K562 (cell line): ENCODE data around the gene MCTS1. TPM values are rescaled to one million over a fixed set of nuclear protein-coding genes. Genes with fewer than 3 reads are reported as not detected.

ENCODE experiments used
- ATAC-seq: fragments of 200-7000 bp; cut with Tn5 transposase; 3 replicates; pipeline ENCODE4 v1.9.1; 2020; ENCODE audit warnings: moderate library complexity
- BruUV-seq: library from RNA; stranded (reverse); fragments of 400-500 nt; replicated peaks from 2 replicates; lab custom pipeline; 2021; lab: Mats Ljungman, UMichigan
- CTCF ChIA-PET: fragments of 300-600 bp; formaldehyde crosslinking; extraction: SDS; loops from one replicate; lab custom pipeline; 2021; ENCODE audit warnings: low intra/inter-chr PET ratio; lab: Yijun Ruan, JAX
- POLR2A ChIA-PET: fragments of 300-600, 350-650 bp; sonication (Branson Sonifier 250); formaldehyde crosslinking; extraction: SDS; loops from one replicate; lab custom pipeline; 2021; ENCODE audit warnings: antibody characterized with exemption, inconsistent platforms; lab: Yijun Ruan, JAX
- DNase-seq, 4 experiments: peaks; one replicate each; pipeline versions ENCODE4 v3.0.0 to v3.0.0-alpha.2; 2011 to 2018; ENCODE audit warnings: low spot score in 3 of 4, mixed read lengths in 3 of 4; ENCODE audit errors: extremely low read depth in 1 of 4
- FAIRE-seq: peaks from 2 replicates; lab custom pipeline; 2011; peaks lifted over from hg19 to GRCh38; lab: Jason Lieb, UNC
- H2AFZ ChIP-seq: 2 replicates; pipeline ENCODE4 v1.6.0; 2011; ENCODE audit warnings: low read depth, low read length, control low read depth, inconsistent platforms
- H3K27ac ChIP-seq: fragments of 200-600 bp; 3 replicates; pipeline ENCODE4 v1.8.0; 2011; ENCODE audit warnings: low read depth, mild to moderate bottlenecking, control low read depth, inconsistent platforms, low read length, moderate library complexity, mixed read lengths; ENCODE audit errors: extremely low read depth
- H3K27me3 ChIP-seq, 2 experiments: fragments of 300-600 bp in 1 of 2; 2 replicates in 1 of 2; 3 replicates in 1 of 2; pipeline versions ENCODE4 v1.6.0 to v1.8.0; 2011; ENCODE audit warnings: inconsistent platforms in 2 of 2, low read length in 2 of 2, mild to moderate bottlenecking in 1 of 2, mixed read lengths in 1 of 2, moderate library complexity in 1 of 2; ENCODE audit not compliant: control insufficient read depth in 2 of 2, insufficient read depth in 2 of 2
- H3K36me3 ChIP-seq: fragments of 300-600 bp; 3 replicates; pipeline ENCODE4 v1.8.0; 2011; ENCODE audit warnings: mild to moderate bottlenecking, low read length, inconsistent platforms; ENCODE audit not compliant: control insufficient read depth, insufficient read depth
- H3K4me1 ChIP-seq, 2 experiments: fragments of 200-600 bp in 1 of 2; replicated peaks in 1 of 2; 2 replicates in 1 of 2; 3 replicates in 1 of 2; pipeline versions ENCODE4 v1.5.1 to v1.8.0; 2011; ENCODE audit warnings: inconsistent platforms in 2 of 2, low read length in 2 of 2, mild to moderate bottlenecking in 1 of 2, mixed read lengths in 1 of 2, moderate library complexity in 1 of 2; ENCODE audit not compliant: control insufficient read depth in 2 of 2, insufficient read depth in 2 of 2
- H3K4me2 ChIP-seq: 2 replicates; pipeline ENCODE4 v1.6.1; 2011; ENCODE audit warnings: low read length, control low read depth, inconsistent platforms, mixed read lengths; ENCODE audit not compliant: insufficient read depth
- H3K4me3 ChIP-seq: fragments of 200-600 bp; sonication (generic), shearing (Covaris generic); 2 replicates; pipeline ENCODE4 v1.5.1; 2016; ENCODE audit warnings: control low read depth, inconsistent platforms
- H3K79me2 ChIP-seq: fragments of 200-600 bp; 3 replicates; pipeline ENCODE4 v1.8.0; 2011; ENCODE audit warnings: low read length, inconsistent platforms; ENCODE audit not compliant: control insufficient read depth, insufficient read depth
- H3K9ac ChIP-seq, 2 experiments: 2 replicates each; pipeline versions ENCODE4 v1.6.0 to v1.6.1; 2011; ENCODE audit warnings: low read depth in 2 of 2, low read length in 2 of 2, control low read depth in 1 of 2, inconsistent platforms in 1 of 2, mild to moderate bottlenecking in 1 of 2, mixed read lengths in 1 of 2; ENCODE audit not compliant: insufficient read depth in 1 of 2
- H3K9me1 ChIP-seq: one replicate; pipeline ENCODE4 v1.6.0; 2011; ENCODE audit warnings: inconsistent platforms, mild to moderate bottlenecking, low read length, moderate library complexity; ENCODE audit not compliant: control insufficient read depth, insufficient read depth
- H3K9me3 ChIP-seq: replicated peaks from 2 replicates; pipeline ENCODE4 v1.5.1; 2011; ENCODE audit warnings: low read depth, low read length, inconsistent platforms; ENCODE audit not compliant: control insufficient read depth, insufficient read depth
- H4K20me1 ChIP-seq: replicated peaks from 2 replicates; pipeline ENCODE4 v1.6.1; 2011; ENCODE audit warnings: low read length, inconsistent platforms, mixed read lengths; ENCODE audit not compliant: control insufficient read depth, insufficient read depth
- BACH1 ChIP-seq: fragments of 200-800 bp; sonication (Bioruptor generic); IDR thresholded peaks from 2 replicates; pipeline ENCODE4 v1.6.1; 2016; ENCODE audit warnings: missing genetic modification characterization, missing compliant biosample characterization
- BDP1 ChIP-seq: IDR thresholded peaks from 3 replicates; pipeline ENCODE4 v1.6.1; 2011; ENCODE audit not compliant: insufficient read length, insufficient read depth
- BRF2 ChIP-seq: IDR thresholded peaks from 3 replicates; pipeline ENCODE4 v1.6.1; 2011; ENCODE audit warnings: borderline replicate concordance, mild to moderate bottlenecking; ENCODE audit not compliant: insufficient read length, insufficient read depth
- CBX3 ChIP-seq, 2 experiments: IDR thresholded peaks; 1 replicate in 1 of 2; 2 replicates in 1 of 2; pipeline ENCODE4 v1.6.1; 2012; ENCODE audit warnings: inconsistent platforms in 2 of 2, low read length in 2 of 2, borderline replicate concordance in 1 of 2, control low read depth in 1 of 2
- CTCF ChIP-seq, 3 experiments: IDR thresholded peaks in 2 of 3; conservative IDR thresholded peaks in 1 of 3; 2 replicates each; pipeline ENCODE4 v1.5.1; 2011 to 2012; ENCODE audit warnings: low read length in 3 of 3, mild to moderate bottlenecking in 3 of 3, control low read depth in 2 of 3, improper control_type of control experiment in 1 of 3, inconsistent platforms in 1 of 3, low read depth in 1 of 3, mixed read lengths in 1 of 3, moderate library complexity in 1 of 3; ENCODE audit not compliant: insufficient read depth in 2 of 3
- FOXK1 ChIP-seq: sonication (generic); formaldehyde crosslinking; IDR thresholded peaks from 2 replicates; pipeline ENCODE4 v1.8.0; 2022; ENCODE audit warnings: missing genetic modification reagents, mild to moderate bottlenecking, borderline replicate concordance
- MAFK ChIP-seq: IDR thresholded peaks from 2 replicates; pipeline ENCODE4 v1.6.1; 2011; ENCODE audit warnings: low read length, improper control_type of control experiment
- MTA1 ChIP-seq: fragments of 450-650 bp; IDR thresholded peaks from 2 replicates; pipeline ENCODE4 v1.6.1; 2017; ENCODE audit warnings: borderline replicate concordance
- PATZ1 ChIP-seq: fragments of 250-450 bp; sonication (Bioruptor Pico); IDR thresholded peaks from 2 replicates; pipeline ENCODE4 v1.5.0; 2020; ENCODE audit warnings: mild to moderate bottlenecking, borderline replicate concordance
- POLR2B ChIP-seq: fragments of 450-650 bp; IDR thresholded peaks from 2 replicates; pipeline ENCODE4 v1.6.1; 2018; ENCODE audit warnings: low read depth; ENCODE audit not compliant: partially characterized antibody
- POLR2G ChIP-seq: fragments of 200-400 bp; formaldehyde crosslinking; IDR thresholded peaks from 2 replicates; pipeline ENCODE4 v1.6.1; 2017; ENCODE audit warnings: low read depth, mild to moderate bottlenecking, antibody characterized with exemption, low read length, moderate library complexity
- RBM17 ChIP-seq: fragments of 200-400 bp; formaldehyde crosslinking; IDR thresholded peaks from 2 replicates; pipeline ENCODE4 v1.6.1; 2017; ENCODE audit warnings: low read depth, mild to moderate bottlenecking, low read length, borderline replicate concordance
- SUPT5H ChIP-seq: fragments of 450-650 bp; IDR thresholded peaks from 2 replicates; pipeline ENCODE4 v1.6.1; 2016
- TAF9B ChIP-seq: fragments of 450-650 bp; IDR thresholded peaks from 2 replicates; pipeline ENCODE4 v1.6.1; 2018; ENCODE audit warnings: mild to moderate bottlenecking; ENCODE audit not compliant: partially characterized antibody
- TBL1XR1 ChIP-seq, 2 experiments: IDR thresholded peaks; 2 replicates each; pipeline ENCODE4 v1.6.1; 2012; ENCODE audit warnings: improper control_type of control experiment in 2 of 2, low read length in 2 of 2, mild to moderate bottlenecking in 1 of 2
- TCF3 ChIP-seq: sonication (generic); formaldehyde crosslinking; IDR thresholded peaks from 2 replicates; pipeline ENCODE4 v1.4.0; 2020; ENCODE audit warnings: mild to moderate bottlenecking, missing genetic modification reagents
- XRCC5 ChIP-seq: fragments of 200-400 bp; formaldehyde crosslinking; IDR thresholded peaks from 2 replicates; pipeline ENCODE4 v1.6.1; 2017; ENCODE audit warnings: low read depth, mild to moderate bottlenecking, low read length
- ZNF224 ChIP-seq: sonication (generic); formaldehyde crosslinking; IDR thresholded peaks from 2 replicates; pipeline ENCODE4 v1.8.0; 2022; ENCODE audit warnings: mild to moderate bottlenecking, missing genetic modification reagents
- WGBS: fragments of 100-300 bp; shearing (Covaris generic); methylation state at CpG from one replicate; pipeline ENCODE4 v1.1.6; 2016; ENCODE audit warnings: low coverage, mixed read lengths; ENCODE audit not compliant: insufficient coverage; ENCODE audit errors: missing lambda C conversion rate; 5-methylcytosine and 5-hydroxymethylcytosine counted together
- in situ Hi-C: fragments of 300-500 bp; cut with MboI; formaldehyde crosslinking; loops from 4 replicates; pipeline ENCODE4 v1.15.0; 2018; ENCODE audit warnings: inconsistent platforms, mixed read lengths
- intact Hi-C: fragments of 100-400 bp; cut with micrococcal nuclease; formaldehyde crosslinking; loops from 2 replicates; pipeline ENCODE4 v1.14.2; 2022
- polyA plus RNA-seq, 8 experiments: library from polyadenylated mRNA; depleted of rRNA in 4 of 8; stranded (reverse) in 5 of 8; unstranded in 3 of 8; fragments of >200 nt; fragmentation: Nextera tagmentation in 2 of 8; fragmentation: Illumina TruSeq in 1 of 8; extraction: Ambion mirVana in 2 of 8; extraction: Trizol in 1 of 8; gene quantifications; 2 replicates each; pipeline versions ENCODE4 v1.2.1 to v1.2.3, GENCODE V29; 2011 to 2014; ENCODE audit warnings: inconsistent platforms in 1 of 8, missing spikeins in 1 of 8
- total RNA-seq, 7 experiments: library from RNA; depleted of rRNA in 6 of 7; stranded (reverse); fragments of >200 nt in 6 of 7; fragmentation: Illumina TruSeq in 2 of 7; extraction: Trizol in 2 of 7; gene quantifications; 2 replicates each; pipeline versions ENCODE4 v1.2.1 to v1.2.3, GENCODE V29; 2011 to 2021; ENCODE audit warnings: low replicate concordance in 1 of 7

Gene MCTS1
- total and polyA plus RNA-seq, 9 of the 15 experiments (the other 6 are each of a cell fraction or from before 2014, with no cell fraction given) = 65.3 to 300 (median 152) TPM

DNA sequence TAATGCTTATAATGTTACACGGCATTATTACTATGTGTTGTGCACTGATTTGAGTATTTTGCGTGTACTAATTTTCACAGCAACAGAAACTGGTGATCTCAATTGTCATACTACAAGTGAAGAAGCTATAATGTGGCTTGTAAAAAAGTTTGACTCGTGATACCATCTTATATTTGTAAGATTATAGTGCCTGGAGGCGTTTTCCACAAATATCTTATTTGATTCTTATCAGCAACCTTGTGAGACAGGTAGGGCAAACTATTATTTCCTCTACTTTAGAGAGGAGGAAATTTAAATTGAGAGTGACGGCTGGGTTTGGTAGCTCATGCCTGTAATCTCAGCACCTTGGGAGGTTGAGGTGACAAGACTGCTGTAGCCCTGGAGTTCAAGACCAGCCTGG lies 47.6 kb upstream of the MCTS1 start:
- ATAC-seq = no peak
- intact Hi-C loops = no loop called here
- Histone ChIP-seq H3K27me3 (no peaks in the 10 kb centered on the region), H2AFZ (no peak overlapping the region), H3K4me2 (no peak overlapping the region), H3K4me1 (no peaks in the 10 kb centered on the region; a peak in 2 of 5 replicates), H3K36me3 (peaks cover 43% of the 10 kb centered on the region), H3K27ac (no peak overlapping the region), H3K9me1 (no peaks in the 10 kb centered on the region), H3K4me3 (no peak overlapping the region), H3K79me2 (peaks cover 50% of the 10 kb centered on the region), H3K9ac (no peak overlapping the region), H3K9me3 (no peaks in the 10 kb centered on the region), H4K20me1 (no peaks in the 10 kb centered on the region)
- TF ChIP-seq POLR2G = no peak
- no peak for TF ChIP-seq RBM17
- TF ChIP-seq MAFK = no peak
- no peak for TF ChIP-seq POLR2B
- no peak for TF ChIP-seq PATZ1 (CRISPR knock-in tag)
- no peak for TF ChIP-seq FOXK1 (CRISPR knock-in tag)
- no peak for TF ChIP-seq ZNF224
- no peak for TF ChIP-seq BRF2
- TF ChIP-seq BACH1 (tag) = no peak
- TF ChIP-seq CBX3 (IDR thresholded peaks at IDR 0.05; ENCODE audit: borderline replicate concordance in 1 of 2, low read length in 2 of 2) = no peak
- no peak for TF ChIP-seq TCF3 (CRISPR knock-in tag)
- TF ChIP-seq TAF9B = no peak
- TF ChIP-seq SUPT5H = no peak
- TF ChIP-seq XRCC5 = no peak
- TF ChIP-seq MTA1 = no peak
- no peak for TF ChIP-seq BDP1
- TF ChIP-seq TBL1XR1 (IDR thresholded peaks at IDR 0.05; ENCODE audit: low read length in 2 of 2) = no peak
- TF ChIP-seq CTCF (IDR thresholded peaks at IDR 0.05 in 2 of 3, conservative IDR thresholded peaks at IDR 0.05 in 1 of 3; ENCODE audit: insufficient read depth in 2 of 3, low read depth in 1 of 3, low read length in 3 of 3) = no peak
- ChIA-PET CTCF (no interaction called here), POLR2A (interaction anchor here (0.6 kb wide), 1 partner anchor 43 kb away, joined by 3 read pairs; no protein-coding TSS in a partner anchor)
- 84% methylated on average over 5 of the region's 5 CpGs for WGBS
- no peak for DNase-seq
- FAIRE-seq = no peak
- no TSS peak for BruUV-seq
- in situ Hi-C loops = no loop called here
